Cortex of kidney (tissue), 1 donor: ENCODE data around the gene GNG12.

Source experiments
- DNase-seq: peaks from one replicate; lab custom pipeline; 2025; lab: John Stamatoyannopoulos, UW

GNG12 gene

GRCh38 chr1:67814121-67814772, 19.0 kb downstream of the GNG12 start:
- no peak for DNase-seq

GRCh38 chr1:67812226-67812625, 21.0 kb downstream of the GNG12 start:
- no peak for DNase-seq

- DNase-seq, result no peak
These were observed 21.5 kb downstream of the GNG12 start for GRCh38 chr1:67811781-67812180.

- no peak for DNase-seq
These were observed 23.4 kb downstream of the GNG12 start for GRCh38 chr1:67809887-67810286.

- no peak for DNase-seq
These were observed 26.0 kb downstream of the GNG12 start for GRCh38 chr1:67807282-67807681.

GRCh38 chr1:67804710-67805109, 28.6 kb downstream of the GNG12 start:
- DNase-seq, result no peak

- DNase-seq, result no peak
These were observed 29.6 kb downstream of the GNG12 start for GRCh38 chr1:67803380-67804279.

GRCh38 chr1:67802565-67802964, 30.7 kb downstream of the GNG12 start:
- DNase-seq, result no peak

- DNase-seq, result no peak
These were observed 31.4 kb downstream of the GNG12 start for GRCh38 chr1:67801903-67802302.

GRCh38 chr1:67795179-67795912, 37.9 kb downstream of the GNG12 start:
- no peak for DNase-seq

- no peak for DNase-seq
These were observed 39.7 kb downstream of the GNG12 start for GRCh38 chr1:67793562-67793961.

GRCh38 chr1:67792741-67793458, 40.4 kb downstream of the GNG12 start:
- DNase-seq, result no peak

- DNase-seq, result no peak
These were observed 41.2 kb downstream of the GNG12 start for GRCh38 chr1:67792103-67792502.

- DNase-seq, result no peak
These were observed 41.6 kb downstream of the GNG12 start for GRCh38 chr1:67791686-67792085.

GRCh38 chr1:67791261-67791660, 42.0 kb downstream of the GNG12 start:
- no peak for DNase-seq

GRCh38 chr1:67790201-67790692, 43.0 kb downstream of the GNG12 start:
- DNase-seq, result no peak

GRCh38 chr1:67789551-67789950, 43.7 kb downstream of the GNG12 start:
- no peak for DNase-seq

GRCh38 chr1:67788904-67789303, 44.4 kb downstream of the GNG12 start:
- DNase-seq, result no peak

GRCh38 chr1:67788238-67788790, 45.0 kb downstream of the GNG12 start:
- no peak for DNase-seq

GRCh38 chr1:67787746-67788145, 45.5 kb downstream of the GNG12 start:
- DNase-seq, result no peak
